WTC11 (cell line): ENCODE data around the gene NLRP1. TPM values are rescaled to one million over a fixed set of nuclear protein-coding genes. Genes with fewer than 3 reads are reported as not detected.

Experiments
- ATAC-seq: fragments of 200-7000 bp; cut with Tn5 transposase; 2 replicates; pipeline ENCODE4 v1.10.0; 2021; ENCODE audit warnings: mild to moderate bottlenecking, moderate library complexity
- CTCF ChIA-PET: fragments of 300-600 bp; sonication (Branson Sonifier 250); formaldehyde crosslinking; loops from one replicate; lab custom pipeline; 2021; ENCODE audit warnings: antibody characterized with exemption; lab: Charles Lee
- POLR2A ChIA-PET: fragments of 350-600 bp; sonication (Branson Sonifier 250); formaldehyde crosslinking; loops from one replicate; lab custom pipeline; 2021; ENCODE audit warnings: antibody characterized with exemption; lab: Charles Lee
- DNase-seq: peaks from one replicate; pipeline ENCODE4 v3.0.0; 2021; ENCODE audit warnings: low spot score
- H3K27ac Mint-ChIP-seq: 2 replicates; pipeline ENCODE4 v1.8.0; 2021; ENCODE audit warnings: mixed read lengths
- H3K27me3 Mint-ChIP-seq: 2 replicates; pipeline ENCODE4 v1.8.0; 2021; ENCODE audit warnings: low read depth, mild to moderate bottlenecking, moderate library complexity, mixed read lengths
- H3K36me3 Mint-ChIP-seq: 2 replicates; pipeline ENCODE4 v1.8.0; 2021; ENCODE audit warnings: mixed read lengths
- H3K4me1 Mint-ChIP-seq: 2 replicates; pipeline ENCODE4 v1.8.0; 2022; ENCODE audit warnings: mixed read lengths
- H3K4me3 Mint-ChIP-seq: 2 replicates; pipeline ENCODE4 v1.8.0; 2021; ENCODE audit warnings: mild to moderate bottlenecking, moderate library complexity, mixed read lengths
- H3K9me3 Mint-ChIP-seq: 2 replicates; pipeline ENCODE4 v1.8.0; 2021; ENCODE audit warnings: mixed read lengths
- FOXJ3 ChIP-seq: sonication (generic); formaldehyde crosslinking; IDR thresholded peaks from 2 replicates; pipeline ENCODE4 v1.9.0; 2021; ENCODE audit warnings: missing genetic modification reagents, mild to moderate bottlenecking, borderline replicate concordance
- HMGXB4 ChIP-seq: sonication (generic); formaldehyde crosslinking; IDR thresholded peaks from 2 replicates; pipeline ENCODE4 v1.8.1; 2023; ENCODE audit warnings: mild to moderate bottlenecking, moderate library complexity, missing genetic modification reagents
- IRF2 ChIP-seq: sonication (generic); formaldehyde crosslinking; IDR thresholded peaks from 2 replicates; pipeline ENCODE4 v1.8.0; 2022; ENCODE audit warnings: low read depth, missing genetic modification reagents, borderline replicate concordance
- JAZF1 ChIP-seq: fragments of 250-450 bp; sonication (Bioruptor Pico); IDR thresholded peaks from 2 replicates; pipeline ENCODE4 v1.9.0; 2021; ENCODE audit warnings: moderate library complexity, mild to moderate bottlenecking, inconsistent platforms
- NR3C1 ChIP-seq: sonication (generic); formaldehyde crosslinking; conservative IDR thresholded peaks from 2 replicates; pipeline ENCODE4 v1.8.1; 2023; ENCODE audit warnings: low read depth, mild to moderate bottlenecking, missing genetic modification reagents
- PRRX2 ChIP-seq: fragments of 250-450 bp; sonication (Bioruptor Pico); IDR thresholded peaks from 2 replicates; pipeline ENCODE4 v1.8.0; 2021; ENCODE audit warnings: mild to moderate bottlenecking
- RELA ChIP-seq: sonication (generic); formaldehyde crosslinking; IDR thresholded peaks from 2 replicates; pipeline ENCODE4 v1.8.1; 2022; ENCODE audit warnings: missing genetic modification reagents, mild to moderate bottlenecking, borderline replicate concordance
- USF2 ChIP-seq: sonication (generic); formaldehyde crosslinking; IDR thresholded peaks from 2 replicates; pipeline ENCODE4 v1.8.1; 2023; ENCODE audit warnings: mild to moderate bottlenecking, missing genetic modification reagents, moderate library complexity
- ZNF121 ChIP-seq: sonication (generic); formaldehyde crosslinking; IDR thresholded peaks from 2 replicates; pipeline ENCODE4 v1.8.0; 2023; ENCODE audit warnings: missing genetic modification reagents
- ZNF396 ChIP-seq: fragments of 250-450 bp; sonication (Bioruptor Pico); IDR thresholded peaks from 2 replicates; pipeline ENCODE4 v1.8.0; 2021; ENCODE audit warnings: mild to moderate bottlenecking, moderate library complexity, borderline replicate concordance
- ZNF416 ChIP-seq: fragments of 250-450 bp; sonication (Bioruptor Pico); IDR thresholded peaks from 2 replicates; pipeline ENCODE4 v1.9.0; 2021; ENCODE audit warnings: mild to moderate bottlenecking, inconsistent platforms
- ZNF671 ChIP-seq: fragments of 250-450 bp; sonication (Bioruptor Pico); IDR thresholded peaks from 2 replicates; pipeline ENCODE4 v1.8.0; 2021; ENCODE audit warnings: mild to moderate bottlenecking
- total RNA-seq: library from RNA; stranded (reverse); gene quantifications from 3 replicates; pipeline ENCODE4 v1.2.3, GENCODE V29; 2021
- TF ChIP-seq, protein P1 (sequence below): fragments of 250-450 bp; sonication (Bioruptor Pico); IDR thresholded peaks from 2 replicates; pipeline ENCODE4 v1.9.0; 2021; ENCODE audit warnings: mild to moderate bottlenecking, borderline replicate concordance
- TF ChIP-seq, protein P2 (sequence below): fragments of 250-450 bp; sonication (Bioruptor Pico); IDR thresholded peaks from 2 replicates; pipeline ENCODE4 v1.9.0; 2021; ENCODE audit warnings: mild to moderate bottlenecking
- TF ChIP-seq, protein P3 (sequence below): sonication (generic); formaldehyde crosslinking; IDR thresholded peaks from 2 replicates; pipeline ENCODE4 v1.8.0; 2022; ENCODE audit warnings: mild to moderate bottlenecking, missing genetic modification reagents

NLRP1 gene
- total RNA-seq, 1 experiment from 2014 or later = 17.6 TPM

- no peak for TF ChIP-seq FOXJ3 (CRISPR knock-in tag)
- TF ChIP-seq PRRX2 (CRISPR knock-in tag) = no peak
- no peak for TF ChIP-seq ZNF416 (CRISPR knock-in tag)
- TF ChIP-seq, protein P1, sequence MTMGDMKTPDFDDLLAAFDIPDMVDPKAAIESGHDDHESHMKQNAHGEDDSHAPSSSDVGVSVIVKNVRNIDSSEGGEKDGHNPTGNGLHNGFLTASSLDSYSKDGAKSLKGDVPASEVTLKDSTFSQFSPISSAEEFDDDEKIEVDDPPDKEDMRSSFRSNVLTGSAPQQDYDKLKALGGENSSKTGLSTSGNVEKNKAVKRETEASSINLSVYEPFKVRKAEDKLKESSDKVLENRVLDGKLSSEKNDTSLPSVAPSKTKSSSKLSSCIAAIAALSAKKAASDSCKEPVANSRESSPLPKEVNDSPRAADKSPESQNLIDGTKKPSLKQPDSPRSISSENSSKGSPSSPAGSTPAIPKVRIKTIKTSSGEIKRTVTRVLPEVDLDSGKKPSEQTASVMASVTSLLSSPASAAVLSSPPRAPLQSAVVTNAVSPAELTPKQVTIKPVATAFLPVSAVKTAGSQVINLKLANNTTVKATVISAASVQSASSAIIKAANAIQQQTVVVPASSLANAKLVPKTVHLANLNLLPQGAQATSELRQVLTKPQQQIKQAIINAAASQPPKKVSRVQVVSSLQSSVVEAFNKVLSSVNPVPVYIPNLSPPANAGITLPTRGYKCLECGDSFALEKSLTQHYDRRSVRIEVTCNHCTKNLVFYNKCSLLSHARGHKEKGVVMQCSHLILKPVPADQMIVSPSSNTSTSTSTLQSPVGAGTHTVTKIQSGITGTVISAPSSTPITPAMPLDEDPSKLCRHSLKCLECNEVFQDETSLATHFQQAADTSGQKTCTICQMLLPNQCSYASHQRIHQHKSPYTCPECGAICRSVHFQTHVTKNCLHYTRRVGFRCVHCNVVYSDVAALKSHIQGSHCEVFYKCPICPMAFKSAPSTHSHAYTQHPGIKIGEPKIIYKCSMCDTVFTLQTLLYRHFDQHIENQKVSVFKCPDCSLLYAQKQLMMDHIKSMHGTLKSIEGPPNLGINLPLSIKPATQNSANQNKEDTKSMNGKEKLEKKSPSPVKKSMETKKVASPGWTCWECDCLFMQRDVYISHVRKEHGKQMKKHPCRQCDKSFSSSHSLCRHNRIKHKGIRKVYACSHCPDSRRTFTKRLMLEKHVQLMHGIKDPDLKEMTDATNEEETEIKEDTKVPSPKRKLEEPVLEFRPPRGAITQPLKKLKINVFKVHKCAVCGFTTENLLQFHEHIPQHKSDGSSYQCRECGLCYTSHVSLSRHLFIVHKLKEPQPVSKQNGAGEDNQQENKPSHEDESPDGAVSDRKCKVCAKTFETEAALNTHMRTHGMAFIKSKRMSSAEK = no peak
These were observed 20.9 kb downstream of the NLRP1 start (continued) for GRCh38 chr17:5563456-5563855.

DNA sequence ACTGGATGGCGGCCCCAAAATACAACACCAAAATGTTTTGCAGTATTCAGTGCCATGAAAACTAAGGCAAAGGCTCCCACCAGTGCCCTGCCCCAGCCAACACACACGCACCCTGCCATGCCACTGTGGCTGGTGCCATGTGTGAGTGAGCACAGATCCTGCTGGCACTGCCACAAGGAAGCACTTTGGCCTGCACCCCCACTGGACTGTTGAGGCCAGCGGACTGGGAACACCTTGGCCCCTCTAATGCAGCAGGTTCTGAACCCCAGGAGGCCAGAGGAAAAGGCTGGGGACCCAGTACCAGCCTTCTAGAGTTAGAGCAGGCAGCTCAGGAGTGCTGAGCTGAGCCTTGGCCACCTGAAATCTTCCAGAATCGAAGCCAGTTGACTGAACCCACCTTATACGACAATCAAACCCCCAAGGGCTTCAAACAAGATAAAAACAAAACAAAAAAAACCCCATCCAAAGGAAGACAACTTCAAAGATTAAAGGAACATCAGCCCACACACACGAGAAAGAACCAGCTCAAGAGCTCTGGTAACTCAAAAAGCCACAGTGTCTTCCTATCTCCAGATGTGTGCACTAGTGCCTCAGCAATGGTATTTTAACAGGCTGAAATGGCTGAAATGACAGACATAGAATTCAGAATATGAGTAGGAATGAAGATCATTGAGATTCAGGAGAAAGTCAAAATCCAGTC, 21.5 kb downstream of the NLRP1 start:
- H3K27ac Mint-ChIP-seq = no peak overlapping the region
- no peak for DNase-seq
- peaks cover 3% of the 10 kb centered on the region; the same call in 1 of the 2 replicates for H3K27me3 Mint-ChIP-seq
- no peaks in the 10 kb centered on the region for H3K36me3 Mint-ChIP-seq
- no peaks in the 10 kb centered on the region for H3K9me3 Mint-ChIP-seq
- no peak for ATAC-seq
- no peak for TF ChIP-seq ZNF396
- TF ChIP-seq NR3C1 (CRISPR knock-in tag) = no peak
- TF ChIP-seq RELA (CRISPR knock-in tag) = no peak
- no peak for TF ChIP-seq USF2 (CRISPR knock-in tag)
- POLR2A ChIA-PET = no interaction called here
- H3K4me3 Mint-ChIP-seq = no peak overlapping the region
- H3K4me1 Mint-ChIP-seq = no peaks in the 10 kb centered on the region
- CTCF ChIA-PET = no interaction called here

- DNase-seq = no peak
- no peak overlapping the region for H3K27ac Mint-ChIP-seq
- H3K4me1 Mint-ChIP-seq = no peaks in the 10 kb centered on the region
- POLR2A ChIA-PET = no interaction called here
- H3K27me3 Mint-ChIP-seq = peaks cover 3% of the 10 kb centered on the region; the same call in 1 of the 2 replicates
- TF ChIP-seq ZNF671 (CRISPR knock-in tag) = no peak
- no peak for TF ChIP-seq JAZF1 (CRISPR knock-in tag)
- TF ChIP-seq, protein P2, sequence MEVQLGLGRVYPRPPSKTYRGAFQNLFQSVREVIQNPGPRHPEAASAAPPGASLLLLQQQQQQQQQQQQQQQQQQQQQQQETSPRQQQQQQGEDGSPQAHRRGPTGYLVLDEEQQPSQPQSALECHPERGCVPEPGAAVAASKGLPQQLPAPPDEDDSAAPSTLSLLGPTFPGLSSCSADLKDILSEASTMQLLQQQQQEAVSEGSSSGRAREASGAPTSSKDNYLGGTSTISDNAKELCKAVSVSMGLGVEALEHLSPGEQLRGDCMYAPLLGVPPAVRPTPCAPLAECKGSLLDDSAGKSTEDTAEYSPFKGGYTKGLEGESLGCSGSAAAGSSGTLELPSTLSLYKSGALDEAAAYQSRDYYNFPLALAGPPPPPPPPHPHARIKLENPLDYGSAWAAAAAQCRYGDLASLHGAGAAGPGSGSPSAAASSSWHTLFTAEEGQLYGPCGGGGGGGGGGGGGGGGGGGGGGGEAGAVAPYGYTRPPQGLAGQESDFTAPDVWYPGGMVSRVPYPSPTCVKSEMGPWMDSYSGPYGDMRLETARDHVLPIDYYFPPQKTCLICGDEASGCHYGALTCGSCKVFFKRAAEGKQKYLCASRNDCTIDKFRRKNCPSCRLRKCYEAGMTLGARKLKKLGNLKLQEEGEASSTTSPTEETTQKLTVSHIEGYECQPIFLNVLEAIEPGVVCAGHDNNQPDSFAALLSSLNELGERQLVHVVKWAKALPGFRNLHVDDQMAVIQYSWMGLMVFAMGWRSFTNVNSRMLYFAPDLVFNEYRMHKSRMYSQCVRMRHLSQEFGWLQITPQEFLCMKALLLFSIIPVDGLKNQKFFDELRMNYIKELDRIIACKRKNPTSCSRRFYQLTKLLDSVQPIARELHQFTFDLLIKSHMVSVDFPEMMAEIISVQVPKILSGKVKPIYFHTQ = no peak
- TF ChIP-seq IRF2 (CRISPR knock-in tag) = no peak
- TF ChIP-seq HMGXB4 (CRISPR knock-in tag) = no peak
- TF ChIP-seq ZNF416 (CRISPR knock-in tag) = no peak
- TF ChIP-seq, protein P3, sequence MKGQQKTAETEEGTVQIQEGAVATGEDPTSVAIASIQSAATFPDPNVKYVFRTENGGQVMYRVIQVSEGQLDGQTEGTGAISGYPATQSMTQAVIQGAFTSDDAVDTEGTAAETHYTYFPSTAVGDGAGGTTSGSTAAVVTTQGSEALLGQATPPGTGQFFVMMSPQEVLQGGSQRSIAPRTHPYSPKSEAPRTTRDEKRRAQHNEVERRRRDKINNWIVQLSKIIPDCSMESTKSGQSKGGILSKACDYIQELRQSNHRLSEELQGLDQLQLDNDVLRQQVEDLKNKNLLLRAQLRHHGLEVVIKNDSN (CRISPR knock-in tag) = no peak
- TF ChIP-seq RELA (CRISPR knock-in tag) = no peak
- TF ChIP-seq ZNF121 (CRISPR knock-in tag) = no peak
- TF ChIP-seq, all 79 proteins: peak for 0
- Mint-ChIP-seq H3K4me3 (no peak overlapping the region), H3K36me3 (no peaks in the 10 kb centered on the region), H3K9me3 (no peaks in the 10 kb centered on the region)
- peak; percentile 71 for ATAC-seq
- CTCF ChIA-PET = no interaction called here
These were observed 22.4 kb downstream of the NLRP1 start for GRCh38 chr17:5561736-5562571.
